ENCODE data around the gene SRMS. TPM values are rescaled to one million over a fixed set of nuclear protein-coding genes. Genes with fewer than 3 reads are reported as not detected.
A peak's percentile ranks its signal among the peaks of the same experiment; 100 is the strongest.

SRMS gene
- total and polyA plus RNA-seq, 2 of the 13 experiments (the other 11 are each of a cell fraction or from before 2014, with no cell fraction given), result not detected

DNA sequence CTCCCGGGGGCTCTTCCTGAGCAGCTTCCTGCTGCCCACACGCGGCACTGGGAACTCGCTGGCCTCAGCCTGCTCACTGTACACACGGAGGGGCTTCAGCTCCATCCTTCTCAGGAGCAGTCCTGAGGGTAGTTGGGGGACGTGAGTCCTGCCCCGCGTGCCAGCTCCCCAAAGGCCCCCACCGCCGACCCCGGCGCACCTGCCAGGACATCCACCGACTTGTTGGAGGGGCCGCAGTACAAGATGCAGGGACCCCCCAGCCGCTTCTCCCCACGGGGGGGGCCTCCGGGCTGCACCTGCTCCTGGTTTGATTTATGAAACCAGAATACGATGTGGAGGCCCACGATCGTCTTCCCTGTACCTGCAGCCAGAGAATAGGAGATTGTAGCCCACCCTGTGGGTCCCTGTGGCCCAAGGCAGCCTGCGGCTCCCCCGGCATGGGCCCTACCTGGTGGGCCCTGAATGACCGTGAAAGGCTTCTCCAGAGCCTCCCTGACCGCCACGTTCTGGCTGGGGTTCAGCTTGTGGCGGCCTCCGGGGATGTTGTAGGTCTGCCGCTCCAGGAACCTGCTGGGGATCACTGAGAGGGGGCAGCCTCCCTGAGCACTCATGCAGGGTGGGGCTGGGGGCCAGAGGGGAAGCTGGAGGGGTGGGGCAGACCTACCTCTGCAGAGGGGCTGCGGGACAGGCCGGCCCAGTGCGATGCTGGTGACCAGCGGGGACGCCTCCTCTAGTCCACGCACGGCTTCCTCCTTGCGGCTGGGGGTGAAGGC lies 14.3 kb upstream of the SRMS start:
- Histone ChIP-seq H3K9me3 (ENCODE audit: low read length) (no peaks in the 10 kb centered on the region), H3K4me2 (ENCODE audit: low read depth, low read length) (no peak overlapping the region), H3K79me2 (ENCODE audit: insufficient read depth, low read length) (no peaks in the 10 kb centered on the region), H3K4me3 (replicated peaks in 1 of 3; ENCODE audit: insufficient read depth in 1 of 3, low read depth in 2 of 3, low read length in 3 of 3) (no peak overlapping the region), H3K36me3 (replicated peaks in 1 of 2; ENCODE audit: control insufficient read depth in 1 of 2, insufficient read depth in 2 of 2, low read length in 2 of 2) (no peaks in the 10 kb centered on the region; a peak in 1 of 5 replicates), H2AFZ (ENCODE audit: low read length) (no peak overlapping the region), H3K9ac (ENCODE audit: insufficient read depth, low read depth, low read length) (no peak overlapping the region), H3K27ac (ENCODE audit: extremely low read length, insufficient read depth, low read length) (no peak overlapping the region), H4K20me1 (ENCODE audit: insufficient read depth, low read length) (no peaks in the 10 kb centered on the region; the same call in 1 of the 2 replicates), H3K4me1 (ENCODE audit: insufficient read depth, low read length) (peaks cover 18% of the 10 kb centered on the region), H3K27me3 (ENCODE audit: control insufficient read depth in 1 of 2, insufficient read depth in 2 of 2, low read length in 2 of 2) (peaks cover 0 to 3% of the 10 kb centered on the region in 2 experiments; a peak in 1 of 5 replicates)
- CTCF ChIA-PET (ENCODE audit: low intra/inter-chr PET ratio, low total read pairs), result no interaction called here
- BruUV-seq (replicated peaks), result no TSS peak
- POLR2A ChIA-PET, result interaction anchor here (1.4 kb wide), 1 partner anchor 12 kb away, joined by 3 read pairs; the partner anchor contains the start of gene HELZ2
- ATAC-seq (no peak), DNase-seq (ENCODE audit: low spot score) (no peak), FAIRE-seq (no peak)
- WGBS (ENCODE audit: low lambda C conversion rate), result 86% methylated on average over 32 of the region's 36 CpGs
- intact Hi-C loops (cut with micrococcal nuclease; ENCODE audit: unreplicated experiment), result no loop called here
- in situ Hi-C loops (cut with HindIII; ENCODE audit: extremely low pct_ligation_motif_present, low pct_unique_long_range_greater_than_20kb), result no loop called here
- TF ChIP-seq HDAC2 (CRISPR knock-in tag; IDR thresholded peaks at IDR 0.05), result no peak
- TF ChIP-seq IRF9 (CRISPR knock-in tag; IDR thresholded peaks at IDR 0.05; ENCODE audit: borderline replicate concordance), result 0 out of 2 replicates have a peak, but pooled peaks have one; percentile 11
- TF ChIP-seq, protein P1, sequence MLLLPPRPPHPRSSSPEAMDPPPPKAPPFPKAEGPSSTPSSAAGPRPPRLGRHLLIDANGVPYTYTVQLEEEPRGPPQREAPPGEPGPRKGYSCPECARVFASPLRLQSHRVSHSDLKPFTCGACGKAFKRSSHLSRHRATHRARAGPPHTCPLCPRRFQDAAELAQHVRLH (CRISPR knock-in tag; IDR thresholded peaks at IDR 0.05; ENCODE audit: borderline replicate concordance, low read depth), result no peak
- peak; percentile 4 for TF ChIP-seq AGO2 (optimal IDR thresholded peaks at IDR 0.05; ENCODE audit: low read depth, low read length)
